VCaP (cell line): ENCODE data around the gene LYG2.
A peak's percentile ranks its signal among the peaks of the same experiment; 100 is the strongest.
"Not testable (repeated sequence)": the region's sequence is repeated elsewhere in the genome, so short reads cannot be mapped to it uniquely, and the experiment has no call there.

Source experiments
- H3K27ac ChIP-seq: fragments of 450-650 bp; 2 replicates; pipeline ENCODE4 v1.5.1; 2017
- CTCF ChIP-seq: fragments of 450-650 bp; conservative IDR thresholded peaks from 2 replicates; pipeline ENCODE4 v1.5.1; 2017; ENCODE audit warnings: mild to moderate bottlenecking, moderate library complexity

LYG2 gene

DNA sequence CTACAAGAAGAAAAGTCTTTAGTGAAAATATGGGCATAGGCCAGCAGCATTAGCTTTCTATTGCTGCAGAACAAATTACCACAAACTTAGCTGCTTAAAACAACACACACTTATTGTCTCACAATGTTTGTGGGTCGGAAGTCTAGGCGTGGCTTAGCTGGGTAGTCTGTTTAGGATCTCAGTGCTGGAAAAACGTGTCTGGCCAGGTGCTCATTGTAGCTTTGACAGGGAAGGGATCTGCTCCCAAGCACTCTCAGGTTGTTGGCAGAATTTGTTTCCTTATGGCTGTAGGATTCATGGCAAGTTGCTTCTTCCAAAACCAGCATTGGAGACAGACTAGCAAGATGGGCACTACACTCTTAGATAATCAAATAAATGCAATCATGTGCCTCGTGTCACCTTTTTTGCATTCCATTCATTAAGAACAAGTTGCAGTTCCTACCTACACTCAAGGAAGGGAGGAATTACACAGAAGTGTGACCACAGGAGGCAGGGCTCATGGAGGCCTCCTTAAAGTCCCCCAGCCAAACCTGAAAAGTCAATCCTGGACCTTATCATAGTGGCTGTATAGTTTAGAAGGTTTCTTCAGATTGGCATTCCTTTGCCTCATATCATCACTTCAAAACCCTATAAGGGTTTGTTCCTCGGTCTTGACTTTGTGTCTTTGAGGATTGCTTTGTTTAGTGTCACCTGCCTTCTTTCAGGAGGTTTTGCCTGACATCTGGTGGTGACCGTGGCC is 57.2 kb downstream of the LYG2 start:
- peak overlapping the region; percentile 66 for H3K27ac ChIP-seq
- no peak for TF ChIP-seq CTCF

DNA sequence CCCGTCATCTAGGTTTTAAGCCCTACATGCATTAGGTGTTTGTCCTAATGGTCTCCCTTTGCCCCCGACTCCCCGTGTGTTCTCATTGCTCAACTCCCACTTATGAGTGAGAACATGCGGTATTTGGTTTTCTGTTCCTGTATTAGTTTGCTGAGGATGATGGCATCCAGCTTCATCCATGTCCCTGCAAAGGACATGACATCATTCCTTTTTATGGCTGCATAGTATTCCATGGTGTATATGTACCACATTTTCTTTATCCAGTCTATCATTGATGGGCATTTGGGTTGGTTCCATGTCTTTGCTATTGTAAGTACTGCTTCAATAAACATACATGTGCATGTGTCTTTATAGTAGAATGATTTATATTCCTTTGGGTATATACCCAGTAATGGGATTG is 63.1 kb downstream of the LYG2 start:
- H3K27ac ChIP-seq: not testable (repeated sequence)
